ENCODE data around the gene SH3GL3.

SH3GL3 gene

GRCh38 chr15:83446904-83447709 is at the start of gene SH3GL3:
SH3GL3 (plus strand) TSS chr15:83447341; CDS start chr15:83447534, 193 bp downstream.
- DNase-seq: peak; percentile 37 to 45

- no peak for DNase-seq
Measured at GRCh38 chr15:83398626-83399025, 48.5 kb upstream of the SH3GL3 start.

GRCh38 chr15:83404121-83404520 is 43.0 kb upstream of the SH3GL3 start:
- DNase-seq: no peak

GRCh38 chr15:83410532-83410931 is 36.6 kb upstream of the SH3GL3 start:
- no peak for DNase-seq

GRCh38 chr15:83413054-83413719 is 34.0 kb upstream of the SH3GL3 start:
- DNase-seq: no peak

GRCh38 chr15:83422081-83422480 is 25.1 kb upstream of the SH3GL3 start:
- DNase-seq: no peak

GRCh38 chr15:83422541-83422940 is 24.6 kb upstream of the SH3GL3 start:
- no peak for DNase-seq

GRCh38 chr15:83424101-83424500 is 23.0 kb upstream of the SH3GL3 start:
- DNase-seq: no peak

GRCh38 chr15:83430441-83430840 is 16.7 kb upstream of the SH3GL3 start:
- no peak for DNase-seq

GRCh38 chr15:83431521-83431920 is 15.6 kb upstream of the SH3GL3 start:
- DNase-seq: no peak

- no peak for DNase-seq
Measured at GRCh38 chr15:83435202-83435601, 11.9 kb upstream of the SH3GL3 start.

GRCh38 chr15:83435782-83436181 is 11.4 kb upstream of the SH3GL3 start:
- no peak for DNase-seq

GRCh38 chr15:83436513-83437158 is 10.5 kb upstream of the SH3GL3 start:
- no peak for DNase-seq

- no peak for DNase-seq
Measured at GRCh38 chr15:83443076-83443847, 3.9 kb upstream of the SH3GL3 start.

- DNase-seq: no peak
Measured at GRCh38 chr15:83444936-83445335, 2.2 kb upstream of the SH3GL3 start.

GRCh38 chr15:83445643-83446042 is 1.5 kb upstream of the SH3GL3 start:
- DNase-seq: no peak

GRCh38 chr15:83446417-83446816 is 724 bp upstream of the SH3GL3 start:
- DNase-seq: no peak

GRCh38 chr15:83449250-83449671 is 2.1 kb downstream of the SH3GL3 start:
- DNase-seq: no peak

GRCh38 chr15:83449937-83450506 is 2.9 kb downstream of the SH3GL3 start:
- no peak for DNase-seq

GRCh38 chr15:83457149-83457548 is 10.0 kb downstream of the SH3GL3 start:
- DNase-seq: no peak

GRCh38 chr15:83458381-83458780 is 11.2 kb downstream of the SH3GL3 start:
- DNase-seq: no peak

GRCh38 chr15:83462026-83462425 is 14.9 kb downstream of the SH3GL3 start:
- no peak for DNase-seq

- no peak for DNase-seq
Measured at GRCh38 chr15:83462953-83463433, 15.9 kb downstream of the SH3GL3 start.
